ENCODE measurements around the gene PCYT2.

The PCYT2 gene

DNA sequence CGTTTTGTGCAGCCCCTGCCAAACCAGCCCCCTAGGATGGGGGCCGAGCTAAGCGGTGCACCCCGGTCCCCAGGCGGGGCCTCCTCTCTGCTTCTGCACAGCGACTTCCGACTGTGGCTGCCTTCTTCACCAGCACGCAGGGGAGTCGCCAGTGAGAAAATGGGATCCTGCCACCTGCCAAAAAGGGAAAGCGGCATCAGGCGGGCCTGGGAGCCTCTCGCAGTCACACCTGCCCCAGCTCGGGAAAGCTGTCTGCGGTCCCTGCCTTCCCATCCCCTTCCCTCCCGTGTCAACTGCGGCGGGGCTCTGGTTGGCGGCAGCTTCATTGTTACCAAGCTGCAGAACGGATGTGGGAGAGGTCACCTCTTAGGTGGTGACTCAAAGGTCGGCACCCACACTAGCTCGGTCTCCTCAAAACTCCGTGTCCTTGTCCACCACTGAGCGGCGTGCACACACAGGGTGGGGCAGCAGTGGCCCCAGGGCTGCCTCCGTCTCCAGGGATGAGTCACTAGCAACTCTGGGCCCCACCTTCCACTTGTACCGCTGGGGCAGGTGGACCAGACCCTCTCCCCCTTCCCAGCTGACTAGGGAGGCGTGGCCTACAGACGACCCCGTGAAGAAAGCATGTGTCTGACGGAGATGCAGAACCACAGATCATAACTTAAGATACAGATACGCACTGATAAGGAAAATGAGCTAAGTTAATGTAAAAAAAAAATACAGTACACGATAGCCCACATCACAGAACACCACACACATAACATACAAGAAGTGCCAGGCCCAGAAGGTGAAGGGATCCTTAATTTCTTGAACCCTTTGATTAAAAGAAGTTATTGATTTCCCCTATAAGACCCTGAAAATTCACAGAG, 1.5 kb upstream of the PCYT2 start:
- DNase-seq: no peak

DNA sequence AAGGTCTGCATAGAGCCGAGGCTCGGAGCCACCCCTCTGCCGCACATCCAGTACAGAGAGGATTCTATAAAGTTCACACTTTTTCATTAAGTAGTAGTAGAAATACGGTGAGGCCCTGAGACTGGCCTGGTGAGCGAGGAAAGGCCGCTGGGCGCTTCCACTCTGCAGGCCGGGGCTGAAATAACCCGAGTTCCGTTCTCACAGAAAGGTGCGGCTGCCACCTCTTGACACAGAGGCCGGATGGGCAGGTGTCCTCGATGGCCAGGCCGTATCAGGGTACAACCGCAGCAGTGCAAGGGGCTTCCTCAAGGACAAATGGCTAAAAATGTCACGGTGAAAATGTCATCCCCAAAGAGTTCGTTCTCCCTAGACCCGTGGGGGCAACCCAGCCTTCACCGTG, 770 bp upstream of the PCYT2 start:
- DNase-seq: no peak

DNA sequence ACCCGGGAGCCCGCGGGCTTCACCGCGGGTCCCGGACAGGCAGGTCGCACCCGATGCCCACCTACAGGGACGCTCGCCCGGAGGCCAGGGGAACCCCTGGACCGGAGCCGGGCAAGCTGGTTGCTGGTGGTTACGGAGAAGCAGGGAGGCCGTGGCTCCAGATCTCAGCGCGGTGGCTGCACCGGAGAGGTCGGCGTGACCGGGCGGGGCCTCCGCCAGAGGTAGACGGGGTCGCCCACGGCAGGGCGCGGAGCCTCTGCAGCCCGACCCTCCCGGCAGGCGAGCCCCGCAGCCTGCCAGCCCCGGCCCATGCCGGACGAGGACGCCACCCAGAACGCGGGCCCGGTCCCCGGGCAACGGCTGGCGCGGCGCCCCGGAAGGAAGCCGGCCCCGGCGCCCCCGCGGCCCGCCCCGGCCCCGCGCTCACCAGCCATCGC, 341 bp downstream of the PCYT2 start:
- no peak for DNase-seq

DNA sequence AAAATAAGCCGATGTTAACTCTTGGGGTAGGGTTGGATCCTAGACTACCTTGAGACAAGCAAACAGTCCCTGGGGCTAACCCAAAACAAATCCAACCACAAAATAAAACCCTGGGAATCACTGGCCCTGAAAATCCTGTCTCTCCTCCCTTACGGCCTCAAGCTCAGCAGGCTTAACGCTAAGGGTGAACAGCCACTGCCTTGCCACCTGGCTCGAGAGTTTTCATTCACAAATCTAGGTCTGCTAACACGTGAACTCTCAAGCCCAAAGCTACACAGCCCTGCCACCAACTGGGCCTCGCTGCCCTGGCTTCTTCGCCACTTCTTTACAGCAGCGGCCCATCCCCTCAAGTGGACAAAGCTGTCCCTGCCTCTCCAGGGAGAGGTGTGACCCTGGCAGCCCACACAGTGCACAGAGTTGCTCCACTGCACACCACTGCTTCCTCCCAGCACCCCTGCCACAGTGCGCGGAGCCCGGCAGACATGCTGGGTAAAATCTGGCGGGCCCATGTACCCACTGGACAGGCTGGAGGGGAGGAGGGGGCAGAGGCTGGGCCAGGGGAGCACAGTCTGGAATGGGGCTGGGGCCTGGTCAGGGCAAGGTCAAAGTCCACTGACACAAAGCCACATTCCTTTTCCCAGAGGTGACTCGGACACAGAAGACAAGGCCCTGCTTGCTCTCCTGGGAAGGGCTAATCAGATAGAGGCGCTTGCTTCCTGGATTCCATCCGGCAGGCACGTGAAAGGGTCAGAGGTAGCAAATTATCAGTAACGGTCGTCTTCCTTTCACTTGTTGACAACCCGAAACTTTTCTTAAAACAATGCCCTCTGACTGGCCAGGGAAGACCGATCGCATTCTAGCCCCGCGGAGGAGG, 996 bp downstream of the PCYT2 start:
- no peak for DNase-seq

DNA sequence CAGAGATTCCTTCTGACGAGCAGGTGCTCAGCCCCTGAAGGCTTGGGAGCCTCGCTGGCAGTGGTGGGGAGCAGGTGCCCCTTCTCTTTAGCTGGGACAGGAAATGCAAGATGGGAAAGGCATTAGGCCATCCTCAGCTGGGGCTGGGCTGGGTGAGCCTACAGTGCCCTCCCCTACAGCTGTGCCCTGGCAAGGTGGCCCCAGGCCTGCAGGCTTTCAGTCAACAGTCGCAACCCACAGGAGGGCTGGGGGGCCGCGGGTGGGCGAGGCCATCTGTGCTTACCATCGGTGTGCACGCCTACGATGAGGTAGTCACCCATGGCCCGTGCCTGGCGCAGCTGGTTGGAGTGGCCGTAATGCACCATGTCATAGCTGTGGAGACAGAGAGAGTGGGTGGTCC, 2.0 kb downstream of the PCYT2 start:
- DNase-seq: no peak

DNA sequence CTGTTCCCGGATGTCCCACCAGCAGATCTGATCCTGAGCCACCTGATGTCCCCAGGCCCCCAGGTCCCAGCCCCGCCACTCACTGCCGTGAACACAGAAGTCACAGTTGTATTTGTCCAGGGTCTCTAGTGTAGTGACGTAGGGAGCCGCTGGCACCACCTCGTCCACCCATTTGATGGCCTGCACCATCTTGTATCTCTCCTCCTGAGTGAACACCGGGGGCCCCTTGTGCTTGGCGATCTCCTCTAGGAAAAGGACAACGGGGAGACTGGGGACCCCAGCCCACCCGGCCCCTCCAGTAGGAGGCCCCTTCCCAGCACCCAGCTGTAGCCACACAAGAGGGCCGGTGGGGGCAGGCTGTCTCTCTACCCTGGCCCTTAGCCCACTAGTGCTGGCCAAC, 2.4 kb downstream of the PCYT2 start:
- DNase-seq: no peak

DNA sequence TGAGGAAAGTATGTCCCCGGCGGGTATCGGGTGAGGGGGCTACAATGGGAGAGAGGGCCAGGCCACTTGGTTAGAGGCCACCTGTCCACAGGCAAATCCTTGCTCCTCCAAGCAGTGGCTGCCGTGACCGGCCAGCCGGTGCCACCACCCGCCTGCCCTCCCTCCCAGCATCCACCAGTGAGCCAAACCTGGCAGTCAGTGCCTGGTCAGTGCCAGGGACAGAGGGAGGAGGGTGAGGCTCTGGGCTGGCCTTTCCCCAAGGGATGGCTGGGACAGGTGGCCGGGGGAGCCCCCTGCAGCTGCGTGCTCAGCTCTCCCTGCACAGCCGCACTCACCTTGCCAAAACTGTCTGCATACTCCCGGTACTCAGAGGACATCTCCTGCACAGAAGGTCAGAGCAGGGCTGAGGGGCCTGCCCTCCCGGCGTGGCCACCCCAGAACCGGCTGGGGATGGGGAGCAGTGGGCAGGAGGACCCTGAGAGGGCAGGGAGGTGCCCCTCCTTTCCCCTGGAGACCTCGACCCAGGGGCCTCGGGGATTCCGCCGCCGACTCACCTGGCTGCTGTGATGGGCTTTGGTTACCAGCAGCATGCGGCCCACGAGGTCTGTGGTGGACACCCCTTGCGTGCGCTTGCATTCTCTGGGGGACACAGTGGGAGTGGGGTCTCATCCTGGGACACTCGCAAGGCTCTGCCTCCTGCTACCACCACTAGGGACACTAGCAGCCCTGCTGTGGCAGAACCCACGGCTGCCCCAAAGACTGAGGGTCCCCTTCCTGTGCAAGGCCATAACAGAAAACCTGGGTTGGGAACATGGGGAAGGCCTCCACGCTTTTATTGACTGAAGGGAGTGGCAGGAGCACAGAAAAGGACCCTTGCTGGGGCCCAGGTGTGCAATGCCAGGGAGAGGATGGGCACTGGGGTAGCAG, 3.7 kb downstream of the PCYT2 start:
- no peak for DNase-seq

DNA sequence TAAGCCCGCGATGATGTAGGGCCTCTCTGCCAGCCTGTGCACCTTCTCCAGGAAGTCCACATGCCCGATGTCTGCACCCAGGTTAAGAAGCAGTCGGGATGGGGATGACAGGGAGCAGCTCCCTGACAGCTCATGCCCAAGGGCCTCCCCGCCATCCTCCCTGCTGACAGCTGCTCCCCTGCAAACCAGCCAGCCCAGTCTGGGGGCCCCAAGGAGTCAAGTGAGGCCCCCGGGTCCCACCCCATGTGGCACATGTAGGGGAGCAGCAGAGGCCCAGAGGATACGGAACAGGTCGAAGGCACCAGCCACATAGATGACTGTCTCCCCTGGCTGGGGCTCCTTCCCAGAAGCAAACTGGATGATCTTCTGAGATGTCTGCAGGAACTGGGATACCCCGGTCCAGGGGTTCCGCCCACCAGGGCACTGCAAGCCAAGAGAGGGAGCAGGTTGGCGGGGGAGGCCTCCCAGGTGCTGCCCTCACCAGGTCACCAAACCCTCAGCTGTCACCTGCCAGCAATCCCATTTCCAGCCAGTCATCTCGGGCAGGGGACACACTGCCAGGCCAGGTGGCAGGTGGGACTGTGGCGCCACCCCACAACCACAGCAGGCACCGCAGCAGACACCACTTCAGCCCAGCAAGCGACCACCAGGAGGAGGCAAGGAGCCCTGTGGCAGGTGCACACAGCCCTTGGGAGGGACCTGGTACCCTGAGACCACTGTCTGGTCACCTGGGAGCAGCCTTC, 4.6 kb downstream of the PCYT2 start:
- no peak for DNase-seq

DNA sequence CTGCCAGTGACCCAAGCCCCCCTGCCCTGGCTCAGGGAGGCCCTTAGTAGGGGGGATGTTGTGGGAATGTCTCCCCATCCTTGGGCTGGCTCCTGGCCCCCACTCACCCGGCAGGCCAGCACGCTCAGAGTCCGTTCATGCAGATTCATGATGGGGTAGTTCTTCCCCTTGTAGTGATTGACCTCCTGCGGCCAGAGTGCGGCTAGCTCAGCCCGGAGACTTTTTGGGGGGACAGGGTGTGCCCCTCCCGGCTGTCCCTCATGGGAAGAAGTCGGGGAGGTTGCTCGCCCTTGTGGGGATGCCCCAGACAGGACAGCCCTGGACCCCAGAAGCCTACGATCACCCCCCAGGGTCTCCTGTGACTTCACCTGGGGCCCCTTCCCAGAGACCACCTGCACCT, 5.2 kb downstream of the PCYT2 start:
- DNase-seq: no peak

DNA sequence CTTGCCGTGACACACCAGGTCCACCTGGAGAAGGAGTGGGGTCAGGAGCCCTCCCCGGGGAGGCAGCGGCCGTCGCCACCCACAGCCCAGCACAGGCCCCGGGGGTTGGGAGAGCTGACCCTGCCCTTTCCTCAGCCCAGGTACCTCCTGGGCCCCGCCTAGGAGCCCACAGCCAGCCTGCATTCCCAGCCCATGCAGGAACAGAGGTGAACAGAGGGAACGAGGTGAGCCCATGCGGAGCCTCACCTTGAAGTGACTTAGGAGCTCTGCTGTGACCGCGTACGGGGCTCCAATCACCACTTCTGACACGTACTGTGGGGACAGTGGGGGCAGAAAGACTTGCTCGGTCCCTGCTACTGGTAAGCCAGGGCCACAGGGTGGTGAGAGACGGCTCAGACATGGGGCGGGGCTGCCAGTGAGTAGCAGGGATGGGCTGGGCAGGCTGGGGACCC, 5.7 kb downstream of the PCYT2 start:
- no peak for DNase-seq

DNA sequence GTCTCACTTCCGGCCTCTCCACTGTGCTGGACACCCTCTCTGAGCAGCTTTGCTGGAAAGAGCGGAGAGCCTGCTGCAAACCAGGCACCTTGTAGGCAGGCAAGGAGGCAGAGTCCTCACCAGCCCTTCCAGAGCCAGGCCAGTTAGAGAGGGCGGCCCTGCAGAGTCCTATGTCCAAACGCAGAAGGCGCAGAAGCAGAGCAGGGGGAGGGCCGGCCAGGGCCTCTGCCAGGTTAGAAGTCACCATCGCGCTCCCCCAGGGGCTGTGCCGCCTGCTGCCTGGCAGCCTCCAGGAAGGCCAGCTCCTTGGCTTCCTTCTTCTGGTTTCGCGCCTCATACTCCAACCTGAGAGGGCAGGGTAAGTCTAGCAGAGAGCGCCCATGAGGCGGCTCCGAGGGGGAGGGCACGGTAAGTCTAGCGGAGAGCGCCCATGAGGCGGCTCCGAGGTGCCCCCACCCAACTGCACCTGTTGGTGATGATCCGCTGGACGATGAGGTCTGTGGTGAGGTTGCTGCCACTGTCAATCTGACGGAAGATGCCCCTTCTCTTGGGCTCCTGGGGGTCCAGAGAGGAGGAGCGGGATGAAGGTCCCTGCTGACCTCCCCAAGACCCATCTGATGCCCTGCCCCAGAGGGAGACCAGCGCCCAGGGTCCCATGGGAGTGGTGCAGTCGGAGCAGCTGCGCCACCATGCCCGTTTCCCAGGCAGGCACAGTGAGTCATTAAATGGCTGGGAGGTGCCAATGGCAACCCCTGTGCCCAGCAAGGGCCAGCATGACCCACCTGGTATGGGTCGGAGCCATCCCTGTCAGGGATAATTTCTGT, 6.4 kb downstream of the PCYT2 start:
- DNase-seq: no peak

DNA sequence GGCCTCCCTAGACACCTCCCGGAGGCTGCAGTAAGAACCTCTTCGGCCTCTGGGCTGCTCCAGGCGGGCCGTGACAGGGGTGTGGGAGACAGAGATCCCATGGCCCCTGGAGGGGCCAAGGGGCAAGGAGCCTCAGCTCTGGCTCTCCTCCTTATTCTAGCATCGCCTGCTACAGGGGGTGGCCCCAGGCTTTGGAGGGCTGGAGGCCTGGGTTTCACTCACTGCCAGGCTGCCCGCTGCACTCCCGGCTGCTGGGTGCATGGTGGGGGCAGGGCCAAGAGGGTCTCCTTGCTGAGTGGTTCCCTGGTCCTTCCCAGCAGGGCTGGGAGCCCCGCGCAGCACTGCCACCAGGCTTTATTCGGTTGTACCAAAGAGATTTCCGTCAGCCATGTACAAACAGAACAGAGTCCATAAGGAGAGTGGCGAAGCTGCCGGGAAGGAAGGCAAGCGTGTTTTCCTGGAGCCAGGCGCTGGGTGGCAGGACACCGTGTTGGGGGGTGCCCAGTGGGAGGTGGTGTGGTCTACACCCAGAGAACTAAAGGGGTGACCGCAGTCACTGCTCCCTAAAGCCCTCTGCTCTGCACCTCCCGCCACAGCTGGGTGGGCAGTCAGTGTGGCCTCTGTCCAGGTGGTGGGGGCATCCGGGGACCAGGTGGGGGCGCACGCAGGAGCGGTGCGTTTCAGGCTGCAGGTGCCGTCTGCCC, 7.2 kb downstream of the PCYT2 start:
- no peak for DNase-seq

DNA sequence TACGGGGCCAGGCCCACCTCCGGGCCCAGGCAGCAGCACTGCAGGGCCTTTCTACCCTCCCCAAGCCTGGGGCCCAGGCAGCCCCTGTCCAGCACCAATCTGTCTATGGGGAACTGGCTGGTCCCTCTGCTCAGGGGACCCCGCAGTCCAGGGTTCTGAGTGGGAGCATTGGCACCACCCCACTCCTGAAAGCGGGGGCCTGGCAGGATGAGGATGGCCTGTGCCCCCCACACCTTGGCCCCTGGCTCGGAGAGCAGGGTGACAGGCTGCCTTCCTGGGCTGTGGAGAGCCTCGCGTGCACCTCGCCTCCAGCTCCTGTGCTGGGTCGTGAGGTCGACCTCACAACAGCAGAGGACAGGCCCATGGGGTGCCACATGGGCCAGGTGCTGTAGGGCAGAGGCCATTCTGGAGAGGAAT, 7.8 kb downstream of the PCYT2 start:
- no peak for DNase-seq

DNA sequence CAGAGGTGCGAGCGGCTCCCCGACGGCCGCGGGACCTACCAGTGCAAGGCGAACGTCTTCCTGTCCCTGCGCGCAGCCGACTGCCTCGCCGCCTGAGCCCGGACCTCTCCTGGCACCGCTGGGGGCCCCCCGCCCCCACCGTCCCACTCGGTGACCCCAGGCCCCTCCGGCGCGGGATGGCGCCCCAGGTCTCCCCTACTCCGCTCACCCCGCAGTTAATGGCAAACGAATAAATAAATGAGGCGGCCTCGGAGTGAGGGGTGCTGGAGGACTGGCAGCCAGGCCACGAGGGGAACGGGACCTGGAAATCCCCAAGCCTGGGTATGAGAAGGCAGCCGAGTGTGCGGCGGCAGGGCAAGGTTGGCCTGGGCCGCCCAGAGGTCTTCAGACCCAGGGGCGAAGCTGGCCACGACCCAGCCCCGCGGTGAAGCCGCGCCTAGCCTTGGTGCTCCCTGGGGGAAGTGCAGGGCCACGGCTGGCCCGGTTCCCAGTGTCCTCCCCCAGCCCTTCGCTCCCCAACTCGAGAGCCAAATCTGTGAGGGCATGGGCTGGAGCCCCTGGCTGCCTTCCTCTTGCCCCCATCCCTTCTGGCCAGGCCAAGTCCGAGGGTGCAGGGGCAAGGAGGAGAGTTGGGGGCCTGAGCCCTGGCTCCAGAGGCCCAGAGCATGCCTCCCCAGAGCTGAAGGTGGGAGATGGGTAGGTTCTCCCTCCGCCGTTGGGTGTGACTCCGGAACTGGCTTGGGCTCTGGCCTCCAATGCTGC, 8.4 kb downstream of the PCYT2 start:
- no peak for DNase-seq

DNA sequence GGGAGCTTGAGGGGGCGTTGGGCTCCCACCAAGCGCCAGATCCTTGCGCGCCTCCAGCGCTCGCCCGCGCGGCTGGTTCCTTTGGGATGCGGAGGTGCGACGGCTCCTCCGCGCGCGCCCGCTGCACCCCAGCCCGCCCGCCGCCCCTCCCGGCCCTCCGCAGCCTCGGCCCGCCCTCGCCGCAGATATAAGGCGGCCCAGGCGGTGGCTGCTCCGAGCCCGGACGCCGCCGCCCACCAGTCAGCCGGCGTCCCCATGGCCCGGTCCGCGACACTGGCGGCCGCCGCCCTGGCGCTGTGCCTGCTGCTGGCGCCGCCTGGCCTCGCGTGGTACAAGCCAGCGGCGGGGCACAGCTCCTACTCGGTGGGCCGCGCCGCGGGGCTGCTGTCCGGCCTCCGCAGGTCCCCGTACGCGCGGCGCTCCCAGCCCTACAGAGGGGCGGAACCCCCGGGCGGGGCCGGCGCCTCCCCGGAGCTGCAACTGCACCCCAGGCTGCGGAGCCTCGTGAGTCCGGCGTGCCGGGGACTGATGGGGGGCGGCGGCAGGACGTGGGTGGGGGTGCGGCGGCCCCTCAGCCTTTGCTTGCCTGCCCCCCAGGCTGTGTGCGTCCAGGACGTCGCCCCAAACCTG, 9.1 kb downstream of the PCYT2 start, which contains the start of gene NPB:
NPB (plus strand) TSS at position 216 of the 630 bp plus-strand sequence; CDS start at position 256, 40 bp downstream.
- DNase-seq: no peak

DNA sequence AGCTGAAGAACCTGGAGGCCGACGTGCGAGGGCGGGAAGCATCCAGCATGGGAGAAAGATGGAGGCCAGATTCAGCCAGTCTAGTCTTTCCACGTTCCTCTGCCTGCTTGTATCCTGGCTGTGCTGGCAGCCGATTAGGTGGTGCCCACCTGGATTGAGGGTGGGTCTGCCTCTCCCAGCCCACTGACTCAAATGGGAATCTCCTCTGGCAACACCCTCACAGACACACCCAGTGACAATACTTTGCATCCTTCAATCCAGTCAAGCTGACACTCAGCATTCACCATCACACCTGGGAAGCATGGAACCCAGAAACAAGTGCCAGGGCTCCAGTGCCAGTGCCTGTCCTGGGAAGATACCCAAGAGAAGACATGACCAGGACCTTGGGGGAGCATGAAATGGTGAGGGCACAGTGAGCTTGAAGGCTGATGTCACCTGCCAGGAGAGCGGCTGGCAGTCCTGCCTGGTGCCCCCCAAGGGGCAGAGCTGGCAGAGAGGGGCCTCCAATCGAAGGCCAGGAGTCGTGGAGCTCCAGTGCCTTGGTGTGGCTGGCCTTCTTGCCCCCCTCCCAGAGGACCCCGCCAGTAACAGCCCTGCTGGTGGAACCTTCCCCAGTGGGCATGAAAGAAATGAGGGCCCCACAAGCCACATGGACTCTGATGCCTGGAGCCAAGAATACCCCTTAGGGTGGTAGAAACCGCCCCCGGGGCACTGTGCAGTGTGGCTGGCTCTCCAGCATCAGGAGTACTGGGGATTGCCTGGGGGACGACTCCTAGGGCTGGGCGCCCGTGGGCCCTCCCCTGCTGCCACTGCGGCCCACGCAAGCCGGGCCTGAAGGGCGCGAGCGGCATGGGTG, 9.8 kb downstream of the PCYT2 start:
- DNase-seq: no peak

DNA sequence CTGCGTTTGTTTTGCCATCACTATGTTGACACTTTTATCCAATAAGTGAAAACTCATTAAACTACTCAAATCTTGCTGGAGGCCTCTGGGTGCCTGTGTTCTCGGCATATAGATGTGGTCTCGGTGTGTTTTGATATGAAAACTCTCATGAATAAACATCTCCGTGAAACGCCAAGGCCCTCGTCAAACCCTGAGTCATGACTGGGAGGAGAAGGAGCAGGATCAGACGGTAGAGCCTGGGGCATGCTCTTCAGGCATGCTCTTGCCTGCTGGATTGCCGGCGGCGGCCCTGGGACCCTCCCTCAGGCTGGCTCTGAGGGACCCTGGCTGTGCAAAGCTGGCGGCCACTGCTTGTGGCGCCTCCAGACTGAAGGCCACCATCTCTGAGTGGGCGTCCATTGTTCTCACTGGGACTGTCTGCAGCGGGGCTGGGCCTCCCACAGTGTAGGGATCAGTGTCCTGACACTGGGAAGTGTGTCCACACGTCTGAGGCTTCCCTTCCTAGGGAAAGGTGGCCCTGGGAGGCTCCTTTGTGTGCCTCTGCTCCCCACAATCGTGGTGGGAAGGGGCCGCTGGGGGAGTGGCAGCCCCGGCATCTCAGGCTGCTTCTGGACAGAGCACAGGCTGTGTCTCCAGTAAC, 10.9 kb downstream of the PCYT2 start:
- DNase-seq: no peak

Measured in CD4-positive, alpha-beta T cell treated with Interleukin-6 for 4 hours (primary cell).